Left kidney (tissue), 2 donors: Measurements from ENCODE around the gene OR52E6. TPM values are rescaled to one million over a fixed set of nuclear protein-coding genes. Genes with fewer than 3 reads are reported as not detected.

Source experiments
- DNase-seq: peaks from one replicate; pipeline ENCODE4 v3.0.0-alpha.2; 2013
- polyA plus RNA-seq: library from polyadenylated mRNA; unstranded; fragments of 120-200 nt; gene quantifications from one replicate; pipeline ENCODE4 v1.2.1, GENCODE V29; 2013; ENCODE audit not compliant: insufficient read length

The OR52E6 gene
- polyA plus RNA-seq, 1 donor: not detected

- no peak for DNase-seq
Measured at GRCh38 chr11:5803982-5804381, 37.7 kb downstream of the OR52E6 start.

DNA sequence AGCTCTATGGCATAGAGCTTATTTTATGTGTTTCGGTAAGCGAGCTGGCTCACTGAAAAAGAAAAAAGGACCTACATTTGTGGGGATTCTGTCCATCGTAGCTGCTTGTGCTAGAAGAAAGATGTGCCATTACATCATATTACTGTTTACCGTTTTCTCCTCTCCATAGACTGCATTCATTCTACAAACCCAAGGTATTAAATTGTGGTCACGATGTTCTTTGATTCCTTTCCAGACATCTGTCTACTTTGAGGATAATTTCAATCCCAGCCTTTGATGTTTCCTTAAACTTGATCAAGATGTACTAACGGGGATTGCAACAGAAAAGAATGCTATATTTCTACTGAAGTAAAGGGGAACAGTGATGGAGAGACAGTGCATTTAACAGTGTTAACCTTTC lies 45.2 kb downstream of the OR52E6 start:
- no peak for DNase-seq

GRCh38 chr11:5791165-5791564 lies 50.5 kb downstream of the OR52E6 start, which contains the start of gene OR52N1:
OR52N1 (minus strand) TSS chr11:5791265; CDS start chr11:5788816, 2,449 bp downstream.
- no peak for DNase-seq

Other genes starting within 250 kb of the OR52E6 start
- 61.8 TPM for gene TRIM6, start 245.3 kb downstream of the OR52E6 start, polyA plus RNA-seq
- gene TRIM34, start 216.9 kb downstream of the OR52E6 start, polyA plus RNA-seq: 11.7 TPM
- 55.8 TPM for gene TRIM5, start 156.8 kb downstream of the OR52E6 start, polyA plus RNA-seq
- gene TRIM22, start 152.1 kb downstream of the OR52E6 start, polyA plus RNA-seq: 9.9 TPM
- not detected for gene OR56B1, start 105.4 kb downstream of the OR52E6 start, polyA plus RNA-seq
- not detected for gene OR52N4, start 87.7 kb downstream of the OR52E6 start, polyA plus RNA-seq
- gene OR52N5, start 58.5 kb downstream of the OR52E6 start, polyA plus RNA-seq: not detected
- gene OR52N1, start 50.6 kb downstream of the OR52E6 start, polyA plus RNA-seq: not detected
- not detected for gene OR52N2, start 33.0 kb downstream of the OR52E6 start, polyA plus RNA-seq
- gene OR52E8, start 15.8 kb upstream of the OR52E6 start, polyA plus RNA-seq: not detected
- gene OR52E4, start 38.7 kb upstream of the OR52E6 start, polyA plus RNA-seq: not detected
- gene OR52E5, start 51.3 kb upstream of the OR52E6 start, polyA plus RNA-seq: not detected
- not detected for gene OR56A3, start 100.4 kb upstream of the OR52E6 start, polyA plus RNA-seq
- gene OR56A5, start 126.6 kb upstream of the OR52E6 start, polyA plus RNA-seq: not detected
- gene OR52L1, start 145.1 kb upstream of the OR52E6 start, polyA plus RNA-seq: not detected
- gene OR56A4, start 165.0 kb upstream of the OR52E6 start, polyA plus RNA-seq: 0.07 TPM
- not detected for gene OR56A1, start 188.9 kb upstream of the OR52E6 start, polyA plus RNA-seq